ENCODE data around the gene FAM162A.
"Not testable (repeated sequence)": the region's sequence is repeated elsewhere in the genome, so short reads cannot be mapped to it uniquely, and the experiment has no call there.

- not testable (repeated sequence) for TF ChIP-seq CTCF (IDR thresholded peaks at IDR 0.05; ENCODE audit: insufficient read depth, low read depth, low read length); EZH2 (IDR thresholded peaks at IDR 0.05; ENCODE audit: insufficient read depth, low read length)
Observed at GRCh38 chr3:122444491-122444887, 60.5 kb downstream of the FAM162A start.

Data from astrocyte (in vitro differentiated cells and primary cell).